Epithelial cell of esophagus (primary cell): ENCODE results near the gene MED14.

Source experiments
- DNase-seq: peaks from one replicate; pipeline ENCODE4 v3.0.0; 2010; ENCODE audit warnings: low read depth
- H3K4me3 ChIP-seq: 2 replicates; pipeline ENCODE4 v1.5.1; 2011; ENCODE audit warnings: mild to moderate bottlenecking, low read length, control low read depth
- TF ChIP-seq, protein P1 (sequence below): IDR thresholded peaks from 2 replicates; pipeline ENCODE4 v1.5.1; 2011; ENCODE audit warnings: low read depth, mild to moderate bottlenecking, low read length, control low read depth, inconsistent platforms; ENCODE audit not compliant: insufficient read depth; ENCODE audit errors: missing control alignments

Gene MED14

DNA sequence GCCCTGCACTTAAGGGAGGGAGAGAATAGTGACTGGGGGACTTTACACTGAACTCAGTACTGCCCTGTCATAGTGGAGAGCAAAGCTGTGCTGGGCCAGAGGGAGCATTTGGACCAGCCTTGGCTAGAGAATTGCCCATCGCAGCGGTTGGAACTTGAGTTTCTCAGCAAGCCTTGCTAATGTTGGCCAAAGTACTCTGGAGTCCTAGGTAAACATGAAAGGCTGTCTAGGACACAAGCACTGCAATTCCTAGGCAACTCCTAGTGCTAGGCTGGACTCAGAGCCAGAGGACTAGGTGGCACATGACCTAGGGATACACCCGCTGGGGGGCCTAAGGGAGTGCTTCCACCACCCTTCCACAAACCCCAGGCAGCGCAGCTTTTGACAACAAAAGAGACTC, 15.0 kb downstream of the MED14 start:
- H3K4me3 ChIP-seq, result no peak overlapping the region
- TF ChIP-seq, protein P1, sequence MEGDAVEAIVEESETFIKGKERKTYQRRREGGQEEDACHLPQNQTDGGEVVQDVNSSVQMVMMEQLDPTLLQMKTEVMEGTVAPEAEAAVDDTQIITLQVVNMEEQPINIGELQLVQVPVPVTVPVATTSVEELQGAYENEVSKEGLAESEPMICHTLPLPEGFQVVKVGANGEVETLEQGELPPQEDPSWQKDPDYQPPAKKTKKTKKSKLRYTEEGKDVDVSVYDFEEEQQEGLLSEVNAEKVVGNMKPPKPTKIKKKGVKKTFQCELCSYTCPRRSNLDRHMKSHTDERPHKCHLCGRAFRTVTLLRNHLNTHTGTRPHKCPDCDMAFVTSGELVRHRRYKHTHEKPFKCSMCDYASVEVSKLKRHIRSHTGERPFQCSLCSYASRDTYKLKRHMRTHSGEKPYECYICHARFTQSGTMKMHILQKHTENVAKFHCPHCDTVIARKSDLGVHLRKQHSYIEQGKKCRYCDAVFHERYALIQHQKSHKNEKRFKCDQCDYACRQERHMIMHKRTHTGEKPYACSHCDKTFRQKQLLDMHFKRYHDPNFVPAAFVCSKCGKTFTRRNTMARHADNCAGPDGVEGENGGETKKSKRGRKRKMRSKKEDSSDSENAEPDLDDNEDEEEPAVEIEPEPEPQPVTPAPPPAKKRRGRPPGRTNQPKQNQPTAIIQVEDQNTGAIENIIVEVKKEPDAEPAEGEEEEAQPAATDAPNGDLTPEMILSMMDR, result no peak
- no peak for DNase-seq

DNA sequence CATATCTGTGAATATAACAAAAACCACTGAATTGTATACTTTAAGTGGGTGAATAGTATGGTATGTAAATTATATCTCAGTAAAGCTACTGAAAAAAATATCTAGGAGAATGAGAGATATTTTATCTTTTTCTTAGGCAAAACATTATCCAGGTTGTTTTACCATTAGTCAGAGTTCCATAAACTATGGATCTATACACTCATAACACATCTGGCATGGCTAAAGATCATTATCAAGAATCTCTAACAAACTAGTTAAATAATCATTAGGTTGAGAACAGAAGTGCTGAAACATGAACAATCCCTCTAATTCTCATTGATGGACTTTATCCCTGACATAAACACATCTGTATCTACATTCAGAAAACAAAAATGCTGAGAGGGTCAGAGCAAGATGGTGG, 15.6 kb downstream of the MED14 start:
- TF ChIP-seq, protein P1, result no peak
- no peak overlapping the region for H3K4me3 ChIP-seq
- no peak for DNase-seq

DNA sequence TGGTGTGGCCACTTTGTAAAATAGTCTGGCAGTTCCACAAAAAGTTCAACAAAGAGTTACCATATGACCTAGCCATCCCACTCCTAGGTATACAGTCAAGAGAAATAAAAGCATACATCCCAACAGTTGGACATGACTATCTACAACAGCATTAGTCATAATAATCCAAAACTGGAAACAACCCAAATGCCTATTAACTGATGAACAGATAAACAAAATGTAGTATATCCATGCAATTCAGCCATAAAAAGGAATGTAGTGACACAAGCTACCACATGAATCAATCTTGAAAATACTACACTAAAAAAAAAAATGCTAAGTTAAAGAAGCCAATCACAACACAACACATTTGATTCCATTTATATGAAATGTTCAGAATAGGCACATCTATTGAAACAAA, 16.1 kb downstream of the MED14 start:
- H3K4me3 ChIP-seq, result no peak overlapping the region
- DNase-seq, result peak; percentile 69
- TF ChIP-seq, protein P1, result no peak

DNA sequence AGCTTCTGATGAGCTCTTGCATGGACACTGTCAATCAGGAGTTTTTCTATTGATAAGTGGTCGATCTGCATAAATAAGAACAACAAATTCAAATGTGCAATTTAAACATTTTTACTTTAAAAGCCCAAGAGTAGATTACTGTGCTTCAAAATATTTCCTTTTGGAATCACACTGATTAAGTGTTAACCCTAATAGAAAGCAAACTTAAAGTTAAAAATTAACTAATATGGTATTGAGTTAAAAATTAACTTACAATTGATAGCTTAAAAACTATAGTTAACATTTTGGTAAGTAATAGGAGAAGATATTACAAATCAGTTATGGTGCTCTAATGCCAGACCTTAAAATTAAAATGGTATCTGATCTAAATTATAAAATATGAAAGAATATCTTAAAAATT, 25.9 kb downstream of the MED14 start:
- DNase-seq, result no peak
- no peak overlapping the region for H3K4me3 ChIP-seq
- TF ChIP-seq, protein P1, result no peak

DNA sequence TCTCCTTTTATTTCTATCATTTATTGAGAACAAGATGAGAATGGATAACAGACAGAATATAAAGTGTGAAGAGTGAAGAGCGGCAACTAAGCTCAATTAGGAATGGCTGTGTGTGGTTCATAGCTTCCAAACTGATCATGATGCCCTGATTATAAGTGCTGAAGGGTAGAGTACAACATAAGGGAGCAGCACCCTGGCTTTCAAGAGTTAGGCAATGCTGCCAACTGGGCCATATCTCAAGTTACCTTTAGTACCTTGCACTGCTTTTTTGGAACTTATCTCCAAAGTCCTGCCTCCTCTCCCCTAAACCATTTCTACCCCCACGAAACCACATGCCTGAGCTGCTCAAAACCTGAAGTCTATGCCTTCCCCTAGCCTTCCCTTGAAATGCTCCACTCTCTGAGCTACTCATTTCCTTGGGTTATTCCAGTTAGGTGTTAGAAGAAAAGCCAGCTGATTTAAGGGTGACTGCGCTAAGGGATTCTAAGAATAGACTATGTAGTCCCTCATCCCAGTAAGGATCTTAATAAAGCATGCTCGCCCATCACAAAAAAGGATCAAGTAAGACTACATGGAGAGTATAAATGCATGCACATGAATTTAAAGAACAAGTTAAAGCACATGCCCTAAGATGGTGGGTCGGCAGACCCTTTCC, 29.6 kb downstream of the MED14 start:
- no peak for DNase-seq
- TF ChIP-seq, protein P1, result no peak
- H3K4me3 ChIP-seq, result no peak overlapping the region

DNA sequence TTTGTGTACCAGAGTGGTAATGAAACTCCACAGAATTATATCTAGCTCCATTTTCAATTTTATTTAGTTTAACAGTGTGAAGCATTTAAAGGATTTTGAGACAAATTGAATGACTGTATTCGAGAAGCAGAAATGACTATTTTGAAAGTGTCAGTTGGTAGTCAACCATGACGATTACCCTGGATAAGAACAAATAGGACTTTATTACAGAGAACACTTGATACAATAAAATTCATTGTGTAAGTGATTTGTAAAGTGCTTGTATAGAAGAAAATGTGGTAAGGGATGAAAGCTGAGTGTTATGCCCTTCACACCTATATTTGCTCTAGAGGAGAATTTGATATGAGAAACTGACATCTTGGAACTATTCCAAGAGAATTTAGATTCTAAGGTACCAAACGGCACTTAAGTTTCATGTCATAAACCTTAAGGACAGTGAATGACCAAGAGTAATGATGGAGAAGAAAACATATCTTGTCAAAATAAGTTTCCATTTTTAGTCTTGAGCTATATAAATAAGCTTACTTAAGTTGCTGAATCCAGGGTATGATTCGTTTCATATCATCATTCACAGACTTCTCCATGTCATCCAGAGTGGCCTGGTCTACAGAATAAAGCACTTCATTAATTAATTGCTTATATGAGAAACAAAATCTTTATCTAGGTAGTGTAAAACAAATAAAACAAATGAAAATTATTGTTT, 34.6 kb downstream of the MED14 start:
- no peak overlapping the region for H3K4me3 ChIP-seq
- no peak for DNase-seq
- TF ChIP-seq, protein P1, result no peak

DNA sequence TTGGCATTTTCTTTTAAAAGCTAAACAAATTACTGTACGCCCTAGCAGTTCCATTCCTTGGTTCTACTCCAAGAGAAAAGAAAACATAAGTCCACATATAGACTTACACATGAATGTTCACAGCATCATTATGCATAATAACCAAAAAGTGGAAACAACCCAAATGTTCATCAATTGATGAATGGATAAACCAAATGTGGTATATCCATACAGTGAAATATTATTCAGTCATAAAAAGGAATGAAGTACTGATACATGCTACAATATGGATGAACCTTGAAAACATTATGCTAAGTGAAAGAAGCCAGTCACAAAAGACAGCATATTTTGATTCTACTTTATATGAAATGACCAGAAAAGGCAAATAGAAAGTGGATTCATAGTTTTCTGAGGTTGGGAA, 36.5 kb downstream of the MED14 start:
- H3K4me3 ChIP-seq, result no peak overlapping the region
- no peak for DNase-seq
- TF ChIP-seq, protein P1, result no peak
